GM23338 (cell line): ENCODE data around the gene PHACTR1. TPM values are rescaled to one million over a fixed set of nuclear protein-coding genes. Genes with fewer than 3 reads are reported as not detected.

Experiments
- ATAC-seq: fragments of 200-7000 bp; cut with Tn5 transposase; 3 replicates; pipeline ENCODE4 v1.9.1; 2020
- DNase-seq: peaks from one replicate; pipeline ENCODE4 v3.0.0-alpha.2; 2015; ENCODE audit warnings: low spot score
- H2AFZ ChIP-seq: fragments of 200-600 bp; sonication (generic); 2 replicates; pipeline ENCODE4 v1.8.0; 2016; ENCODE audit warnings: antibody characterized with exemption, mild to moderate bottlenecking, moderate library complexity
- H3F3A ChIP-seq: fragments of 200-600 bp; sonication (generic); replicated peaks from 2 replicates; pipeline ENCODE4 v1.8.0; 2017; ENCODE audit warnings: antibody characterized with exemption, mixed run types, low read depth
- H3K27ac ChIP-seq: fragments of 200-600 bp; sonication (generic); 2 replicates; pipeline ENCODE4 v1.6.1; 2016; ENCODE audit warnings: low read depth
- H3K27me3 ChIP-seq: fragments of 200-600 bp; sonication (generic); 2 replicates; pipeline ENCODE4 v1.8.0; 2016; ENCODE audit warnings: mild to moderate bottlenecking, mixed run types, moderate library complexity; ENCODE audit not compliant: insufficient read depth
- H3K36me3 ChIP-seq: fragments of 200-600 bp; sonication (generic); 2 replicates; pipeline ENCODE4 v1.8.0; 2016; ENCODE audit warnings: mild to moderate bottlenecking; ENCODE audit not compliant: insufficient read depth
- H3K4me1 ChIP-seq: fragments of 200-600 bp; sonication (generic); 2 replicates; pipeline ENCODE4 v1.8.0; 2016; ENCODE audit warnings: mild to moderate bottlenecking, moderate library complexity; ENCODE audit not compliant: insufficient read depth
- H3K4me2 ChIP-seq: fragments of 200-600 bp; sonication (generic); 2 replicates; pipeline ENCODE4 v1.7.1; 2017; ENCODE audit warnings: mixed run types
- H3K4me3 ChIP-seq: fragments of 200-600 bp; sonication (generic); 2 replicates; pipeline ENCODE4 v1.6.1; 2016; ENCODE audit warnings: mixed run types
- H3K79me2 ChIP-seq: fragments of 200-600 bp; sonication (generic); replicated peaks from 2 replicates; pipeline ENCODE4 v1.8.0; 2017; ENCODE audit warnings: mild to moderate bottlenecking; ENCODE audit not compliant: insufficient read depth
- H3K9me2 ChIP-seq: fragments of 200-600 bp; sonication (generic); 2 replicates; pipeline ENCODE4 v1.8.0; 2017; ENCODE audit not compliant: insufficient read depth
- H4K20me1 ChIP-seq: fragments of 200-600 bp; sonication (generic); replicated peaks from 2 replicates; pipeline ENCODE4 v1.8.0; 2017; ENCODE audit warnings: mild to moderate bottlenecking; ENCODE audit not compliant: insufficient read depth
- H3K27ac Mint-ChIP-seq: 2 replicates; pipeline ENCODE4 v1.8.0; 2020; ENCODE audit warnings: inconsistent platforms, mild to moderate bottlenecking, moderate library complexity, mixed read lengths
- H3K27me3 Mint-ChIP-seq: 3 replicates; pipeline ENCODE4 v1.8.0; 2022; ENCODE audit warnings: low read depth, mild to moderate bottlenecking, moderate library complexity, mixed read lengths, inconsistent platforms; ENCODE audit not compliant: insufficient read depth, poor library complexity
- H3K36me3 Mint-ChIP-seq: 3 replicates; pipeline ENCODE4 v1.8.0; 2021; ENCODE audit warnings: low read depth, mild to moderate bottlenecking, inconsistent platforms, moderate library complexity, mixed read lengths
- H3K4me1 Mint-ChIP-seq: 3 replicates; pipeline ENCODE4 v1.8.0; 2020; ENCODE audit warnings: mild to moderate bottlenecking, inconsistent platforms, mixed read lengths
- H3K4me3 Mint-ChIP-seq: 3 replicates; pipeline ENCODE4 v1.8.0; 2021; ENCODE audit warnings: moderate library complexity, mild to moderate bottlenecking, inconsistent platforms, mixed read lengths
- H3K9me3 Mint-ChIP-seq: 3 replicates; pipeline ENCODE4 v1.8.0; 2020; ENCODE audit warnings: moderate library complexity, mild to moderate bottlenecking, inconsistent platforms, mixed read lengths
- CREB1 ChIP-seq: fragments of 250-450 bp; sonication (Bioruptor Pico); IDR thresholded peaks from 2 replicates; pipeline ENCODE4 v1.5.0; 2020; ENCODE audit warnings: low read depth, mild to moderate bottlenecking, moderate library complexity
- EZH2 ChIP-seq: fragments of 200-600 bp; sonication (generic); IDR thresholded peaks from one replicate; pipeline ENCODE4 v1.8.0; 2017; ENCODE audit warnings: antibody characterized with exemption, mild to moderate bottlenecking, low read depth; ENCODE audit not compliant: unreplicated experiment
- EZH2phosphoT487 ChIP-seq: fragments of 200-600 bp; sonication (generic); IDR thresholded peaks from one replicate; pipeline ENCODE4 v1.8.1; 2018; ENCODE audit warnings: antibody characterized with exemption; ENCODE audit not compliant: unreplicated experiment
- JUNB ChIP-seq: IDR thresholded peaks from one replicate; pipeline ENCODE4 v1.6.1; 2016; ENCODE audit warnings: antibody characterized with exemption; ENCODE audit not compliant: unreplicated experiment
- NANOG ChIP-seq: IDR thresholded peaks from 2 replicates; pipeline ENCODE4 v1.6.1; 2016; ENCODE audit warnings: antibody characterized with exemption, borderline replicate concordance
- STAT1 ChIP-seq: IDR thresholded peaks from one replicate; pipeline ENCODE4 v1.6.1; 2016; ENCODE audit warnings: antibody characterized with exemption; ENCODE audit not compliant: unreplicated experiment
- ZNF114 ChIP-seq: fragments of 250-450 bp; sonication (Bioruptor Pico); IDR thresholded peaks from 2 replicates; pipeline ENCODE4 v1.5.0; 2020; ENCODE audit warnings: mild to moderate bottlenecking, moderate library complexity
- ZNF331 ChIP-seq: fragments of 250-450 bp; sonication (Bioruptor Pico); IDR thresholded peaks from 2 replicates; pipeline ENCODE4 v1.5.0; 2020; ENCODE audit warnings: low read depth, mild to moderate bottlenecking, moderate library complexity
- polyA plus RNA-seq: library from polyadenylated mRNA; unstranded; fragments of >200 nt; fragmentation: Nextera tagmentation; extraction: Ambion mirVana; gene quantifications from 2 replicates; pipeline ENCODE4 v1.2.1, GENCODE V29; 2016
- total RNA-seq: library from RNA; depleted of rRNA; stranded (reverse); fragments of >200 nt; shearing (Covaris generic); gene quantifications from 2 replicates; pipeline ENCODE4 v1.2.3, GENCODE V29; 2014
- TF ChIP-seq, protein P1 (sequence below): IDR thresholded peaks from one replicate; pipeline ENCODE4 v1.6.1; 2018; ENCODE audit warnings: antibody characterized with exemption; ENCODE audit not compliant: unreplicated experiment
- TF ChIP-seq, protein P2 (sequence below), 2 experiments: fragments of 200-600 bp in 1 of 2; sonication (generic) in 1 of 2; conservative IDR thresholded peaks; 2 replicates each; pipeline versions ENCODE4 v1.5.1 to v1.6.1; 2016 to 2017; ENCODE audit warnings: antibody characterized with exemption in 2 of 2, low read depth in 2 of 2, mild to moderate bottlenecking in 2 of 2, moderate library complexity in 1 of 2
- TF ChIP-seq, protein P3 (sequence below): fragments of 250-450 bp; sonication (Bioruptor Pico); IDR thresholded peaks from 2 replicates; pipeline ENCODE4 v1.5.0; 2020; ENCODE audit warnings: mild to moderate bottlenecking, moderate library complexity

The PHACTR1 gene
- total and polyA plus RNA-seq, 2 experiments from 2014 or later = 5.9 to 19.3 TPM

DNA sequence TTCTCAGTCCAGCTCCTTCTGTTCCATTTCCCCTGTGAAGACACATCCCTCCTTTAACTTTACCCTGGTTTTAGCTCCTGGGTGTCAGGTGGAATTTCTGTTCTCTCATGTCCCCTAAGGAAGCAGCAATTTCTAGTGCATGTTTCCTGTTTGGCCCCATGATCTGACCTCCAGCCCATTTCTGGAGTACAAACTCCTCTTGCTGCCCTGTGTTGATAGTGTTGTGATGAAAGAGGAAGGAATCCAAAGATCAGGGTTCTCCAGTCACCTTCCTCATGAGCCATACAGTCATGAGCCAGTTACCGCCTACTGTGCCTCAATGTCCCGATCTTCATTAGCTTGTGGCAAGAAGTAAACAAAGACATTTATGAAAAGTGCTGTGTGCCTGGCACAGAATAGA is 97.4 kb downstream of the PHACTR1 start:
- Histone ChIP-seq H3K4me2 (no peak overlapping the region), H3K4me1 (no peaks in the 10 kb centered on the region), H2AFZ (no peak overlapping the region), H3K9me2 (no peaks in the 10 kb centered on the region), H3K79me2 (no peaks in the 10 kb centered on the region), H3K27me3 (no peaks in the 10 kb centered on the region), H3K36me3 (no peaks in the 10 kb centered on the region), H3K4me3 (no peak overlapping the region), H3K27ac (no peak overlapping the region), H3F3A (no peaks in the 10 kb centered on the region), H4K20me1 (no peaks in the 10 kb centered on the region)
- Mint-ChIP-seq H3K27ac (no peak overlapping the region), H3K4me3 (no peak overlapping the region), H3K4me1 (peaks cover 8% of the 10 kb centered on the region), H3K9me3 (no peaks in the 10 kb centered on the region), H3K27me3 (no peaks in the 10 kb centered on the region), H3K36me3 (no peaks in the 10 kb centered on the region; the same call in 2 of the 3 replicates)
- DNase-seq (no peak), ATAC-seq (no peak)
- no peak for TF ChIP-seq CREB1 (CRISPR knock-in tag)
- no peak for TF ChIP-seq ZNF114
- no peak for TF ChIP-seq JUNB
- no peak for TF ChIP-seq ZNF331 (CRISPR knock-in tag)
- TF ChIP-seq, protein P1, sequence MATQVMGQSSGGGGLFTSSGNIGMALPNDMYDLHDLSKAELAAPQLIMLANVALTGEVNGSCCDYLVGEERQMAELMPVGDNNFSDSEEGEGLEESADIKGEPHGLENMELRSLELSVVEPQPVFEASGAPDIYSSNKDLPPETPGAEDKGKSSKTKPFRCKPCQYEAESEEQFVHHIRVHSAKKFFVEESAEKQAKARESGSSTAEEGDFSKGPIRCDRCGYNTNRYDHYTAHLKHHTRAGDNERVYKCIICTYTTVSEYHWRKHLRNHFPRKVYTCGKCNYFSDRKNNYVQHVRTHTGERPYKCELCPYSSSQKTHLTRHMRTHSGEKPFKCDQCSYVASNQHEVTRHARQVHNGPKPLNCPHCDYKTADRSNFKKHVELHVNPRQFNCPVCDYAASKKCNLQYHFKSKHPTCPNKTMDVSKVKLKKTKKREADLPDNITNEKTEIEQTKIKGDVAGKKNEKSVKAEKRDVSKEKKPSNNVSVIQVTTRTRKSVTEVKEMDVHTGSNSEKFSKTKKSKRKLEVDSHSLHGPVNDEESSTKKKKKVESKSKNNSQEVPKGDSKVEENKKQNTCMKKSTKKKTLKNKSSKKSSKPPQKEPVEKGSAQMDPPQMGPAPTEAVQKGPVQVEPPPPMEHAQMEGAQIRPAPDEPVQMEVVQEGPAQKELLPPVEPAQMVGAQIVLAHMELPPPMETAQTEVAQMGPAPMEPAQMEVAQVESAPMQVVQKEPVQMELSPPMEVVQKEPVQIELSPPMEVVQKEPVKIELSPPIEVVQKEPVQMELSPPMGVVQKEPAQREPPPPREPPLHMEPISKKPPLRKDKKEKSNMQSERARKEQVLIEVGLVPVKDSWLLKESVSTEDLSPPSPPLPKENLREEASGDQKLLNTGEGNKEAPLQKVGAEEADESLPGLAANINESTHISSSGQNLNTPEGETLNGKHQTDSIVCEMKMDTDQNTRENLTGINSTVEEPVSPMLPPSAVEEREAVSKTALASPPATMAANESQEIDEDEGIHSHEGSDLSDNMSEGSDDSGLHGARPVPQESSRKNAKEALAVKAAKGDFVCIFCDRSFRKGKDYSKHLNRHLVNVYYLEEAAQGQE = no peak
- TF ChIP-seq STAT1 = no peak

DNA sequence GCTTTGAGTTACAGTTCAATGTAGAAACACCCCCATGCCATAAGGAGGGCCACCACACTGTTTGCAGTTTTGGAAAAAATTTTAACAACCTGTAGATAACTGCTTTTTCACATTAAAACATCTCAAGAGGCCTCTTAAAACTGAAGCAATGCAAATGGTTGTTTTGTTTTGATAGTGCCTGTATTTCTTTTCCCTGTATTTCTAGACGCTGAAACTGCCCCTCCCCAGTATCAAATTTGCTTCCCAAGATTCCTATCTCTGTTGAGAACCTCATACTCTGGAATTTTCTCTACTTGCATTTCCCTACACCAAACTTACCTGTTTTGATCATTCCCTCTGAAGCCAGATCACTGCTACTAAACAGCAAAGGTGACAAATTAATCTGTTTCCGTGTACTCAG is 98.5 kb downstream of the PHACTR1 start:
- no peaks in the 10 kb centered on the region for H3F3A ChIP-seq
- Mint-ChIP-seq H3K36me3 (no peaks in the 10 kb centered on the region; the same call in 2 of the 3 replicates), H3K27ac (no peak overlapping the region), H3K27me3 (no peaks in the 10 kb centered on the region), H3K4me1 (peaks cover 8% of the 10 kb centered on the region), H3K9me3 (no peaks in the 10 kb centered on the region), H3K4me3 (no peak overlapping the region)
- no peak for ATAC-seq
- H3K79me2 ChIP-seq = no peaks in the 10 kb centered on the region
- H3K4me1 ChIP-seq = no peaks in the 10 kb centered on the region
- no peaks in the 10 kb centered on the region for H4K20me1 ChIP-seq
- H3K4me2 ChIP-seq = no peak overlapping the region
- no peak for DNase-seq
- H3K27me3 ChIP-seq = no peaks in the 10 kb centered on the region
- no peaks in the 10 kb centered on the region for H3K9me2 ChIP-seq
- no peak overlapping the region for H3K4me3 ChIP-seq
- no peak overlapping the region for H3K27ac ChIP-seq
- H3K36me3 ChIP-seq = no peaks in the 10 kb centered on the region
- no peak overlapping the region for H2AFZ ChIP-seq
- no peak for TF ChIP-seq EZH2
- TF ChIP-seq, protein P2, sequence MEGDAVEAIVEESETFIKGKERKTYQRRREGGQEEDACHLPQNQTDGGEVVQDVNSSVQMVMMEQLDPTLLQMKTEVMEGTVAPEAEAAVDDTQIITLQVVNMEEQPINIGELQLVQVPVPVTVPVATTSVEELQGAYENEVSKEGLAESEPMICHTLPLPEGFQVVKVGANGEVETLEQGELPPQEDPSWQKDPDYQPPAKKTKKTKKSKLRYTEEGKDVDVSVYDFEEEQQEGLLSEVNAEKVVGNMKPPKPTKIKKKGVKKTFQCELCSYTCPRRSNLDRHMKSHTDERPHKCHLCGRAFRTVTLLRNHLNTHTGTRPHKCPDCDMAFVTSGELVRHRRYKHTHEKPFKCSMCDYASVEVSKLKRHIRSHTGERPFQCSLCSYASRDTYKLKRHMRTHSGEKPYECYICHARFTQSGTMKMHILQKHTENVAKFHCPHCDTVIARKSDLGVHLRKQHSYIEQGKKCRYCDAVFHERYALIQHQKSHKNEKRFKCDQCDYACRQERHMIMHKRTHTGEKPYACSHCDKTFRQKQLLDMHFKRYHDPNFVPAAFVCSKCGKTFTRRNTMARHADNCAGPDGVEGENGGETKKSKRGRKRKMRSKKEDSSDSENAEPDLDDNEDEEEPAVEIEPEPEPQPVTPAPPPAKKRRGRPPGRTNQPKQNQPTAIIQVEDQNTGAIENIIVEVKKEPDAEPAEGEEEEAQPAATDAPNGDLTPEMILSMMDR (conservative IDR thresholded peaks at IDR 0.05; ENCODE audit: low read depth in 2 of 2) = no peak
- no peak for TF ChIP-seq NANOG
- TF ChIP-seq CREB1 (CRISPR knock-in tag) = no peak
- TF ChIP-seq ZNF114 = no peak
- TF ChIP-seq JUNB = no peak
- no peak for TF ChIP-seq EZH2phosphoT487
- TF ChIP-seq STAT1 = no peak
- TF ChIP-seq ZNF331 (CRISPR knock-in tag) = no peak
- TF ChIP-seq, protein P3, sequence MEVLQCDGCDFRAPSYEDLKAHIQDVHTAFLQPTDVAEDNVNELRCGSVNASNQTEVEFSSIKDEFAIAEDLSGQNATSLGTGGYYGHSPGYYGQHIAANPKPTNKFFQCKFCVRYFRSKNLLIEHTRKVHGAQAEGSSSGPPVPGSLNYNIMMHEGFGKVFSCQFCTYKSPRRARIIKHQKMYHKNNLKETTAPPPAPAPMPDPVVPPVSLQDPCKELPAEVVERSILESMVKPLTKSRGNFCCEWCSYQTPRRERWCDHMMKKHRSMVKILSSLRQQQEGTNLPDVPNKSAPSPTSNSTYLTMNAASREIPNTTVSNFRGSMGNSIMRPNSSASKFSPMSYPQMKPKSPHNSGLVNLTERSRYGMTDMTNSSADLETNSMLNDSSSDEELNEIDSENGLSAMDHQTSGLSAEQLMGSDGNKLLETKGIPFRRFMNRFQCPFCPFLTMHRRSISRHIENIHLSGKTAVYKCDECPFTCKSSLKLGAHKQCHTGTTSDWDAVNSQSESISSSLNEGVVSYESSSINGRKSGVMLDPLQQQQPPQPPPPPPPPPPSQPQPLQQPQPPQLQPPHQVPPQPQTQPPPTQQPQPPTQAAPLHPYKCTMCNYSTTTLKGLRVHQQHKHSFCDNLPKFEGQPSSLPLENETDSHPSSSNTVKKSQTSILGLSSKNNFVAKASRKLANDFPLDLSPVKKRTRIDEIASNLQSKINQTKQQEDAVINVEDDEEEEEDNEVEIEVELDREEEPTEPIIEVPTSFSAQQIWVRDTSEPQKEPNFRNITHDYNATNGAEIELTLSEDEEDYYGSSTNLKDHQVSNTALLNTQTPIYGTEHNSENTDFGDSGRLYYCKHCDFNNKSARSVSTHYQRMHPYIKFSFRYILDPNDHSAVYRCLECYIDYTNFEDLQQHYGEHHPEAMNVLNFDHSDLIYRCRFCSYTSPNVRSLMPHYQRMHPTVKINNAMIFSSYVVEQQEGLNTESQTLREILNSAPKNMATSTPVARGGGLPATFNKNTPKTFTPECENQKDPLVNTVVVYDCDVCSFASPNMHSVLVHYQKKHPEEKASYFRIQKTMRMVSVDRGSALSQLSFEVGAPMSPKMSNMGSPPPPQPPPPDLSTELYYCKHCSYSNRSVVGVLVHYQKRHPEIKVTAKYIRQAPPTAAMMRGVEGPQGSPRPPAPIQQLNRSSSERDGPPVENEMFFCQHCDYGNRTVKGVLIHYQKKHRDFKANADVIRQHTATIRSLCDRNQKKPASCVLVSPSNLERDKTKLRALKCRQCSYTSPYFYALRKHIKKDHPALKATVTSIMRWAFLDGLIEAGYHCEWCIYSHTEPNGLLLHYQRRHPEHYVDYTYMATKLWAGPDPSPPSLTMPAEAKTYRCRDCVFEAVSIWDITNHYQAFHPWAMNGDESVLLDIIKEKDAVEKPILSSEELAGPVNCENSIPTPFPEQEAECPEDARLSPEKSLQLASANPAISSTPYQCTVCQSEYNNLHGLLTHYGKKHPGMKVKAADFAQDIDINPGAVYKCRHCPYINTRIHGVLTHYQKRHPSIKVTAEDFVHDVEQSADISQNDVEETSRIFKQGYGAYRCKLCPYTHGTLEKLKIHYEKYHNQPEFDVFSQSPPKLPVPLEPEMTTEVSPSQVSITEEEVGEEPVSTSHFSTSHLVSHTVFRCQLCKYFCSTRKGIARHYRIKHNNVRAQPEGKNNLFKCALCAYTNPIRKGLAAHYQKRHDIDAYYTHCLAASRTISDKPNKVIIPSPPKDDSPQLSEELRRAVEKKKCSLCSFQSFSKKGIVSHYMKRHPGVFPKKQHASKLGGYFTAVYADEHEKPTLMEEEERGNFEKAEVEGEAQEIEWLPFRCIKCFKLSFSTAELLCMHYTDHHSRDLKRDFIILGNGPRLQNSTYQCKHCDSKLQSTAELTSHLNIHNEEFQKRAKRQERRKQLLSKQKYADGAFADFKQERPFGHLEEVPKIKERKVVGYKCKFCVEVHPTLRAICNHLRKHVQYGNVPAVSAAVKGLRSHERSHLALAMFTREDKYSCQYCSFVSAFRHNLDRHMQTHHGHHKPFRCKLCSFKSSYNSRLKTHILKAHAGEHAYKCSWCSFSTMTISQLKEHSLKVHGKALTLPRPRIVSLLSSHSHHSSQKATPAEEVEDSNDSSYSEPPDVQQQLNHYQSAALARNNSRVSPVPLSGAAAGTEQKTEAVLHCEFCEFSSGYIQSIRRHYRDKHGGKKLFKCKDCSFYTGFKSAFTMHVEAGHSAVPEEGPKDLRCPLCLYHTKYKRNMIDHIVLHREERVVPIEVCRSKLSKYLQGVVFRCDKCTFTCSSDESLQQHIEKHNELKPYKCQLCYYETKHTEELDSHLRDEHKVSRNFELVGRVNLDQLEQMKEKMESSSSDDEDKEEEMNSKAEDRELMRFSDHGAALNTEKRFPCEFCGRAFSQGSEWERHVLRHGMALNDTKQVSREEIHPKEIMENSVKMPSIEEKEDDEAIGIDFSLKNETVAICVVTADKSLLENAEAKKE (CRISPR knock-in tag) = no peak
